ENCODE results near the gene ADAMTS17.

The ADAMTS17 gene

GRCh38 chr15:100053474-100054121 lies 288.2 kb downstream of the ADAMTS17 start:
- DNase-seq (ENCODE audit: low read depth) = no peak
- no peak overlapping the region for H3K4me3 ChIP-seq (ENCODE audit: low read depth, low read length)

GRCh38 chr15:100052716-100053473 lies 288.9 kb downstream of the ADAMTS17 start:
- H3K4me3 ChIP-seq (ENCODE audit: low read depth, low read length) = no peak overlapping the region
- DNase-seq (ENCODE audit: low read depth) = no peak

GRCh38 chr15:100050877-100051786 lies 290.6 kb downstream of the ADAMTS17 start:
- H3K4me3 ChIP-seq (ENCODE audit: low read depth, low read length) = no peak overlapping the region
- DNase-seq (ENCODE audit: low read depth) = no peak

- H3K4me3 ChIP-seq (ENCODE audit: low read depth, low read length) = no peak overlapping the region
- DNase-seq (ENCODE audit: low read depth) = no peak
Observed at GRCh38 chr15:100049936-100050876, 291.6 kb downstream of the ADAMTS17 start.

- no peak for DNase-seq (ENCODE audit: low read depth)
- H3K4me3 ChIP-seq (ENCODE audit: low read depth, low read length) = no peak overlapping the region
Observed at GRCh38 chr15:100049483-100049882, 292.3 kb downstream of the ADAMTS17 start.

GRCh38 chr15:100048736-100049135 lies 293.0 kb downstream of the ADAMTS17 start:
- no peak overlapping the region for H3K4me3 ChIP-seq (ENCODE audit: low read depth, low read length)
- no peak for DNase-seq (ENCODE audit: low read depth)

GRCh38 chr15:100043692-100044091 lies 298.1 kb downstream of the ADAMTS17 start:
- no peak overlapping the region for H3K4me3 ChIP-seq (ENCODE audit: low read depth, low read length)
- no peak for DNase-seq (ENCODE audit: low read depth)

- no peak for DNase-seq (ENCODE audit: low read depth)
Observed at GRCh38 chr15:100043068-100043641, 298.6 kb downstream of the ADAMTS17 start.

GRCh38 chr15:100042558-100042957 lies 299.2 kb downstream of the ADAMTS17 start:
- no peak for DNase-seq (ENCODE audit: low read depth)
- H3K4me3 ChIP-seq (ENCODE audit: low read depth, low read length) = no peak overlapping the region

More at GRCh38 chr15:100043068-100043641, 298.6 kb downstream of the ADAMTS17 start:
- no peak overlapping the region for H3K4me3 ChIP-seq (ENCODE audit: low read depth, low read length)

GRCh38 chr15:100041127-100041828 lies 300.5 kb downstream of the ADAMTS17 start:
- H3K4me3 ChIP-seq (ENCODE audit: low read depth, low read length) = no peak overlapping the region
- DNase-seq (ENCODE audit: low read depth) = no peak

GRCh38 chr15:100039994-100040393 lies 301.8 kb downstream of the ADAMTS17 start:
- H3K4me3 ChIP-seq (ENCODE audit: low read depth, low read length) = no peak overlapping the region
- DNase-seq (ENCODE audit: low read depth) = no peak

- DNase-seq (ENCODE audit: low read depth) = no peak
- H3K4me3 ChIP-seq (ENCODE audit: low read depth, low read length) = no peak overlapping the region
Observed at GRCh38 chr15:100038736-100039135, 303.0 kb downstream of the ADAMTS17 start.

- DNase-seq (ENCODE audit: low read depth) = no peak
- no peak overlapping the region for H3K4me3 ChIP-seq (ENCODE audit: low read depth, low read length)
Observed at GRCh38 chr15:100037901-100038300, 303.9 kb downstream of the ADAMTS17 start.

- no peak overlapping the region for H3K4me3 ChIP-seq (ENCODE audit: low read depth, low read length)
Observed at GRCh38 chr15:100036015-100036414, 305.8 kb downstream of the ADAMTS17 start.

GRCh38 chr15:100034191-100034590 lies 307.6 kb downstream of the ADAMTS17 start:
- H3K4me3 ChIP-seq (ENCODE audit: low read depth, low read length) = no peak overlapping the region
- DNase-seq (ENCODE audit: low read depth) = no peak

More at GRCh38 chr15:100036015-100036414, 305.8 kb downstream of the ADAMTS17 start:
- no peak for DNase-seq (ENCODE audit: low read depth)

- DNase-seq (ENCODE audit: low read depth) = no peak
- H3K4me3 ChIP-seq (ENCODE audit: low read depth, low read length) = no peak overlapping the region
Observed at GRCh38 chr15:100033140-100033857, 308.5 kb downstream of the ADAMTS17 start.

GRCh38 chr15:100032358-100033085 lies 309.3 kb downstream of the ADAMTS17 start:
- no peak overlapping the region for H3K4me3 ChIP-seq (ENCODE audit: low read depth, low read length)
- DNase-seq (ENCODE audit: low read depth) = no peak

All from skeletal muscle cell (primary cell).